Subcutaneous adipose tissue (tissue), 4 donors: Measurements from ENCODE around the gene HMX2. TPM values are rescaled to one million over a fixed set of nuclear protein-coding genes. Genes with fewer than 3 reads are reported as not detected.

Source experiments
- total RNA-seq, 4 donors: library from RNA; depleted of rRNA; stranded (reverse); fragments of >200 nt; gene quantifications; one replicate each; pipeline ENCODE4 v1.1.0, GENCODE V29; 2016
- TF ChIP-seq, protein P1 (sequence below): fragments of 450-650 bp; IDR thresholded peaks from one replicate; pipeline ENCODE4 v1.5.1; 2016; ENCODE audit warnings: low read depth, mild to moderate bottlenecking, control low read depth, antibody characterized with exemption, moderate library complexity

HMX2 gene
- total RNA-seq, 4 donors from 2014 or later = not detected

DNA sequence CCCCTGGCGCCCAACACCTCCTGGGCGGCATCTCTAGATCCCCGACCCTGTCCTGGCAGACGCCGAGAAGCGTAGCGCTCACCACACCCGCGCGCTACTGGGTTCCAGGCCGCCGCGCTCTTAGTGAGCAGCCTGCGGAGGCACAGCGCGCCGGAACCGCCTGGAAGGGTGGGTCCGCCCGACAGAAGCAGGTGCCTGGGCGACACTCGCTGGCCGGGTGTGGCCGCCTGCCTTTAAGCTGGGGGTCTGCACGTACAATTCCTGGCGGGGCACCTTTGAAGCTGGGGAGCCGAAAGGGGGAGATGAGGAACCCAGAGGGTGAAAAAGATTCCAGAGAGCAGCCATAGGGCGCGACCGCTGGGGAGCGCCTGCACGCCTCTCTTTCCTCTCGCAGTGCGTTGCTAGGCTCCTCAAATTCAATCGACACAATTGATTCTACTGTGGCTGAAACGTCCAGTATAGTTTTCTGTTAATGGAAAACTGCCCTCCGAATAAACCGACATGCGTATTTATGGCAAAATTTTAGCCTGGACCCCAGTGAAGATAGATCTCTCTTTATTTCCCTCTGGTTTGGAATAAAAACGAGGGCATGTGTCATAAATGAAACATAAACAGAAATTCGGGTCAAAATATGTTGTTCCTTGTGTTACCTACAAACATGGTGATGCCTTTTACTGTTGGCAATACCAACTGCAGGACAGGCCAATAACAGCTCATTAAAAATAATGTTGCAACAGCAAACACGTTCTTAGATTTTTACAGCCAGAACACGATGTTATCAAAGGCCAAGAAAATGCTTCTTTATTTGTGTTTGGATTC is 7.6 kb upstream of the HMX2 start:
- TF ChIP-seq, protein P1, sequence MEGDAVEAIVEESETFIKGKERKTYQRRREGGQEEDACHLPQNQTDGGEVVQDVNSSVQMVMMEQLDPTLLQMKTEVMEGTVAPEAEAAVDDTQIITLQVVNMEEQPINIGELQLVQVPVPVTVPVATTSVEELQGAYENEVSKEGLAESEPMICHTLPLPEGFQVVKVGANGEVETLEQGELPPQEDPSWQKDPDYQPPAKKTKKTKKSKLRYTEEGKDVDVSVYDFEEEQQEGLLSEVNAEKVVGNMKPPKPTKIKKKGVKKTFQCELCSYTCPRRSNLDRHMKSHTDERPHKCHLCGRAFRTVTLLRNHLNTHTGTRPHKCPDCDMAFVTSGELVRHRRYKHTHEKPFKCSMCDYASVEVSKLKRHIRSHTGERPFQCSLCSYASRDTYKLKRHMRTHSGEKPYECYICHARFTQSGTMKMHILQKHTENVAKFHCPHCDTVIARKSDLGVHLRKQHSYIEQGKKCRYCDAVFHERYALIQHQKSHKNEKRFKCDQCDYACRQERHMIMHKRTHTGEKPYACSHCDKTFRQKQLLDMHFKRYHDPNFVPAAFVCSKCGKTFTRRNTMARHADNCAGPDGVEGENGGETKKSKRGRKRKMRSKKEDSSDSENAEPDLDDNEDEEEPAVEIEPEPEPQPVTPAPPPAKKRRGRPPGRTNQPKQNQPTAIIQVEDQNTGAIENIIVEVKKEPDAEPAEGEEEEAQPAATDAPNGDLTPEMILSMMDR = no peak

DNA sequence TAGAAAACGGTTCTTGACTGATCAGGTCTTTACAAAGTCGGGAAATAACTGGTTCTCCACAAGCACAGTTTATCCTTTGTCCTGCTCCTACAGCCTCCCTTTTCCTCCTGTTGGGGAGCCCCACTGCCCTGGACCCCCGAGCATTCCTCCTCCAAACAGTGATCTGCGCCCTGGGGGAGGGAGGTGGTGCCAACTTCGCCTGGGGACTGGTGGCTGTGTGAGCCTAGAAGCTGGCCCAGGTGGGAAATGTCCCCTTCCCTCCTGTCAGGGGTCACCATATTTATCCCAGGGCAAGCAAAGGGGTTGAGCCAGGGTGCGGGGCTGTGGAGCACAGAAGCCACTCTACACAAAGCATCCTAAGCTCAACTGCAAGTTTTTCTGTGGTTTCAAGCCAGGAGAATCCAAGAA is 6.9 kb upstream of the HMX2 start:
- TF ChIP-seq, protein P1 = no peak

DNA sequence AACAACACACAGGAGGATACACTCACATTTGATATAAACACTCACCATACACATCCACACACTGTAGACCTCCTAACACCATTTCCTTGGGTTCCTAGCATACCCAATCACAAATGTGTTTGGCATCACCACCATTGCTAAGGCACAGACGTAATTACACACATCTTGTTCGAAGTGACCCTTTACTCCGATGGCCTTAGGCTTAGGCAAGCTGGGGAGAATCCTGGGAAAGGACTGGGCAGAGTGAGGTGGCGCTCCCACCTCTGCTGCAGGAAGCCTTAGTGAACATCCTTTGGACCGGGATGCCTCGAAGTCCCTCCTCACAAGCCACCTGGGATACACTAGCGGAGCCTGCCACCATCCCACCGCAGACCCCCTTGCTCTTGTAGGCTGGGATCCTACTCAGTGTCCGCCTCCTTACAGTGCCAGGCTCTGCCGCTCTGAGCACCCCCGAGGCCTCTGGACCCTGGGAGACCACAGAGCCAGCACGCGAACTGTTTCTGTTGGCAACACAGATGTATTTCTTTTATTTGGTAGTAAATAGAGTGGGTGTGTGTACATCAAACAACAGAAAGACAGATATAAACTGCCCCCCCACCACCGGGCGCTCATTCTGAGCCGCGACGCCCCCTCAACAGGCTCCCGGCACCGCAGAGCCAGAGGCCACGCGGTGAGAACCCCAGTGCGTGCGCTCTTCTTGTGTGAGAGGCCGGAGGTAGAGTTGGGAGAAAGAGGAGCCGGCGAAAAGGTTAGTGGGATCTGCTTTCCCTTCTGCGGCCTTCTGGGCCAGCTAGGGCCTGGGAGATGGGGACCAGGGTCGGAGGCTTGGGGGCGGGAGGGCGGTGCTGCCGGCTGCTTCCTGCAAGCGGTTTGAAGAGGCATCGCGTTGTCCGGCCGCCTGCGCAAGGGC is 5.9 kb upstream of the HMX2 start:
- TF ChIP-seq, protein P1 = no peak

DNA sequence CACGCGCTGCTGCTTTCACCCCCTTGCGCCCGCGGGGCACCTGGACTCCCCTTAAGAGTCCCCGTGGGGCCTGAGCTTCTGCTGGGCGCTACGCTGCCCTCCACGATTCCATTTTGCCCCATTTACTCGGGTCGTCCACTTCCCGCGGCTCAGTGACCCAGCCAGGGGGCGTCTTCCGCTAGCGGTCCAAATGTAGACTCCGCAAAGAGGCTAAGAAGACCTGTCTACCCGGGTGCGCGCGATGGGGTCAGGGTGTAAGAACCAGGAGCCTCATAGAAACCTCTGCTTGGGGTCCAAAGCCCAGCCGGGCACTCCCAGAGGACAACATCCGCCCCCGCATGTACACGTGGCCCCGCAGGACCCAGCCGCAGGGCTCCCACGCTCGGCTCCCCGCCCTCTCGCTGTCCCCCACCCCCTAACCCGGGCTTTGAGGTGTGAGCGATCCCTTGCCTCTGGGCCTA is 5.2 kb upstream of the HMX2 start:
- TF ChIP-seq, protein P1 = no peak

DNA sequence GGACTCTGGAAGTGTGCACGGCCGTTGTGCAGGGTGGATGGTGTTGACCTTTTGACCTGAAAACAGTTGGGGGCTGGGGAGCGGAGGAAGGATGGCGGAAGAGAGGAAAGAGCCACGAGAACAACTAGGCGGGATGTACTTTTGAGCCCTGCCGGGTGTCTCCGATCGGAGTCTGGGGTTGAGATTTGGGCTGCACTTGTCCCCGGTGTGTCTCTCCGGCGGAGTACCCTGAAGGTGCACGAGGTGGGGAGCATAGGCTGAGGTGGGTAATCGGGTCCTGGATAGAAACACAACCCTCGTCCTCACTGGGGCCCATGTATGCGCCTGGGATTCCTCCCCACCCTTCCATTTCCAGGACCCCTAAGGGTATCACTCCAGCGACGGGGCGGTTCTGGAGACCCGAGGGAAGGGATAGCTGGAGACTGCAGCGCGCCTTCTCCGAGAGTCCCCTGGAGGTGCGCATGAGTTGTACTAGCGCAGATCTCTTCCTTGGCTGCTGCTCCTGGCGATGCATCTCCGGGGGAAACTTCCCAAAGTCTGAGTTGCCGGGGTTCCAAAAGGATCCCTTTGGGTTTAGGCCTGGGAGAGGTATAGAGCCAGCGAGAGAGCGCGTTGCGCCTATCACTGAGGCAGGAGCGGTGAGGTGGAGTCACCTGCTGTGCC is 4.6 kb upstream of the HMX2 start:
- TF ChIP-seq, protein P1 = no peak

DNA sequence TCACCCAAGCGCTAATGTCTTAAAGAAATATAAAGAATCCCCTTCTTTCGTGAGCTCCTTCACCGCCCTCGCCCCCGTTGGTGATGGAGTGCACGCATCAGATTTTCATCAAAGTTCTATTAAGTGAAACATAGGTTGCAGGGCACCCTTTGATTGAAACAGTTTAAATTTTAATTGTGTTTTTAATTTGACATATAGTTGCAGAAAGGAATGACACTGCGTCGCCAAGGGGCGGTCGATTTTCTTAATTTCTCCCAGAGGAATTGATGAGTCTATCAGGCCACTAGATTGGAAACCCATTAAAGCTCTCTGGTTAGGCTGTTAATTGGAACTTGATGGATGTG is 4.1 kb upstream of the HMX2 start:
- TF ChIP-seq, protein P1 = no peak
